SK-N-SH (cell line): ENCODE measurements around the gene ADAP1. TPM values are rescaled to one million over a fixed set of nuclear protein-coding genes. Genes with fewer than 3 reads are reported as not detected.

ENCODE experiments used
- CTCF ChIA-PET: fragments of 300-600, 350-600 bp; formaldehyde crosslinking; extraction: SDS; loops from one replicate; lab custom pipeline; 2021; lab: Yijun Ruan, JAX
- POLR2A ChIA-PET: fragments of 350-600 bp; sonication (Branson Sonifier 250); formaldehyde crosslinking; extraction: SDS; loops from one replicate; lab custom pipeline; 2020; ENCODE audit warnings: antibody characterized with exemption, inconsistent platforms; lab: Yijun Ruan, JAX
- DNase-seq: peaks from one replicate; pipeline ENCODE4 v3.0.0; 2012
- H2AFZ ChIP-seq: fragments of 200-600 bp; sonication (generic); 2 replicates; pipeline ENCODE4 v1.8.1; 2016; ENCODE audit warnings: antibody characterized with exemption, mild to moderate bottlenecking, low read depth
- H3F3A ChIP-seq: fragments of 200-600 bp; sonication (generic); replicated peaks from 2 replicates; pipeline ENCODE3; 2016; ENCODE audit warnings: antibody characterized with exemption, mild to moderate bottlenecking; ENCODE audit not compliant: insufficient read depth
- H3K27ac ChIP-seq, 2 experiments: fragments of 200-500 bp in 1 of 2; fragments of 200-600 bp in 1 of 2; sonication (Bioruptor generic) in 1 of 2; sonication (generic), shearing (Covaris generic) in 1 of 2; 2 replicates each; pipeline versions ENCODE4 v1.5.1 to v1.6.1; 2014 to 2016; ENCODE audit warnings: low read depth in 2 of 2, inconsistent platforms in 1 of 2, low read length in 1 of 2, mild to moderate bottlenecking in 1 of 2, mixed read lengths in 1 of 2
- H3K27me3 ChIP-seq: fragments of 200-600 bp; sonication (generic), shearing (Covaris generic); 2 replicates; pipeline ENCODE4 v1.6.1; 2016; ENCODE audit warnings: mixed run types; ENCODE audit not compliant: insufficient read depth
- H3K36me3 ChIP-seq, 2 experiments: fragments of 200-500 bp in 1 of 2; fragments of 200-600 bp in 1 of 2; sonication (Bioruptor generic) in 1 of 2; sonication (generic) in 1 of 2; replicated peaks in 1 of 2; 2 replicates each; pipeline versions ENCODE3 to v1.5.1; 2014 to 2016; ENCODE audit warnings: low read length in 1 of 2, mild to moderate bottlenecking in 1 of 2; ENCODE audit not compliant: insufficient read depth in 2 of 2, control insufficient read depth in 1 of 2
- H3K4me1 ChIP-seq, 2 experiments: fragments of 200-500 bp in 1 of 2; fragments of 200-600 bp in 1 of 2; sonication (Bioruptor generic) in 1 of 2; sonication (generic), shearing (Covaris generic) in 1 of 2; 2 replicates each; pipeline versions ENCODE4 v1.5.1 to v1.6.1; 2014 to 2016; ENCODE audit warnings: low read depth in 1 of 2, low read length in 1 of 2, mixed run types in 1 of 2; ENCODE audit not compliant: insufficient read depth in 2 of 2, control insufficient read depth in 1 of 2
- H3K4me2 ChIP-seq: fragments of 200-600 bp; sonication (generic), shearing (Covaris generic); 2 replicates; pipeline ENCODE4 v1.6.1; 2017; ENCODE audit warnings: mixed run types
- H3K4me3 ChIP-seq, 2 experiments: fragments of 200-500 bp in 1 of 2; fragments of 200-600 bp in 1 of 2; sonication (Bioruptor generic) in 1 of 2; sonication (generic), shearing (Covaris generic) in 1 of 2; 2 replicates each; pipeline versions ENCODE4 v1.5.1 to v1.8.1; 2014 to 2016; ENCODE audit warnings: low read depth in 2 of 2, inconsistent platforms in 1 of 2, low read length in 1 of 2, mild to moderate bottlenecking in 1 of 2, mixed read lengths in 1 of 2, moderate library complexity in 1 of 2
- H3K79me2 ChIP-seq: fragments of 200-600 bp; sonication (generic); 2 replicates; pipeline ENCODE4 v1.8.1; 2017; ENCODE audit warnings: mild to moderate bottlenecking; ENCODE audit not compliant: insufficient read depth
- H3K9ac ChIP-seq: fragments of 200-600 bp; sonication (generic); 2 replicates; pipeline ENCODE4 v1.6.1; 2017; ENCODE audit warnings: mixed run types
- H3K9me2 ChIP-seq: fragments of 200-600 bp; sonication (generic); 2 replicates; pipeline ENCODE4 v1.6.1; 2017; ENCODE audit warnings: mixed run types
- H3K9me3 ChIP-seq: fragments of 200-600 bp; sonication (generic); 2 replicates; pipeline ENCODE4 v1.6.1; 2017; ENCODE audit warnings: mixed run types, mild to moderate bottlenecking, moderate library complexity
- H4K20me1 ChIP-seq: fragments of 200-600 bp; sonication (generic); 2 replicates; pipeline ENCODE4 v1.6.1; 2017; ENCODE audit warnings: mild to moderate bottlenecking, mixed run types; ENCODE audit not compliant: insufficient read depth
- ELF1 ChIP-seq: IDR thresholded peaks from 2 replicates; pipeline ENCODE4 v1.4.0; 2012
- EP300 ChIP-seq, 2 experiments: IDR thresholded peaks; 2 replicates each; pipeline versions ENCODE4 v1.4.0 to v1.6.1; 2012; ENCODE audit warnings: borderline replicate concordance in 1 of 2, low read depth in 1 of 2, low read length in 1 of 2
- EZH2phosphoT487 ChIP-seq: fragments of 200-600 bp; sonication (generic); IDR thresholded peaks from 2 replicates; pipeline ENCODE4 v1.6.1; 2017; ENCODE audit warnings: low read depth, mixed run types, mild to moderate bottlenecking, antibody characterized with exemption, moderate library complexity, borderline replicate concordance
- FOSL2 ChIP-seq: IDR thresholded peaks from 2 replicates; pipeline ENCODE4 v1.4.0; 2012; ENCODE audit warnings: low read depth, mild to moderate bottlenecking, moderate library complexity, borderline replicate concordance
- MXI1 ChIP-seq: IDR thresholded peaks from 2 replicates; pipeline ENCODE4 v1.6.1; 2012; ENCODE audit warnings: mild to moderate bottlenecking, low read depth, low read length, improper control_type of control experiment
- NFIC ChIP-seq: IDR thresholded peaks from 2 replicates; pipeline ENCODE4 v1.4.0; 2012; ENCODE audit warnings: borderline replicate concordance
- PBX3 ChIP-seq: IDR thresholded peaks from 2 replicates; pipeline ENCODE4; 2012
- RAD21 ChIP-seq: IDR thresholded peaks from 2 replicates; pipeline ENCODE4 v1.6.1; 2012; ENCODE audit warnings: mild to moderate bottlenecking, low read length
- RCOR1 ChIP-seq: fragments of 150-350 bp; IDR thresholded peaks from 2 replicates; pipeline ENCODE4 v1.6.1; 2017; ENCODE audit warnings: antibody characterized with exemption, low read length
- RFX5 ChIP-seq: IDR thresholded peaks from 2 replicates; pipeline ENCODE4 v1.6.1; 2012; ENCODE audit warnings: mild to moderate bottlenecking, improper control_type of control experiment, low read length
- RXRA ChIP-seq: IDR thresholded peaks from 2 replicates; pipeline ENCODE4 v1.4.0; 2012; ENCODE audit warnings: low read depth, mild to moderate bottlenecking, borderline replicate concordance
- SIN3A ChIP-seq: IDR thresholded peaks from 2 replicates; pipeline ENCODE4 v1.6.1; 2012; ENCODE audit warnings: low read depth, mild to moderate bottlenecking, low read length, moderate library complexity, borderline replicate concordance
- SMC3 ChIP-seq: IDR thresholded peaks from 2 replicates; pipeline ENCODE4 v1.6.1; 2012; ENCODE audit warnings: low read depth, low read length, improper control_type of control experiment
- TAF1 ChIP-seq: IDR thresholded peaks from 2 replicates; pipeline ENCODE4 v1.6.1; 2012; ENCODE audit warnings: low read depth, mild to moderate bottlenecking, low read length, moderate library complexity, borderline replicate concordance
- TCF12 ChIP-seq: IDR thresholded peaks from 2 replicates; pipeline ENCODE4 v1.4.0; 2012
- TEAD4 ChIP-seq: IDR thresholded peaks from 2 replicates; pipeline ENCODE4 v1.4.0; 2012; ENCODE audit warnings: mild to moderate bottlenecking, borderline replicate concordance; ENCODE audit not compliant: insufficient read depth
- USF2 ChIP-seq: fragments of 150-350 bp; IDR thresholded peaks from 2 replicates; pipeline ENCODE4 v1.6.1; 2017; ENCODE audit warnings: antibody characterized with exemption, low read length, low read depth, borderline replicate concordance
- YY1 ChIP-seq: IDR thresholded peaks from 2 replicates; pipeline ENCODE4 v1.4.0; 2012; ENCODE audit warnings: low read depth, mild to moderate bottlenecking
- WGBS: methylation state at CpG from one replicate; pipeline ENCODE4 v1.1.6; 2017; ENCODE audit warnings: low lambda C conversion rate; 5-methylcytosine and 5-hydroxymethylcytosine counted together
- polyA plus RNA-seq, 3 experiments: library from polyadenylated mRNA; depleted of rRNA; stranded (reverse); fragments of >200 nt; gene quantifications; 2 replicates each; pipeline ENCODE4 v1.2.3, GENCODE V29; 2012
- TF ChIP-seq, protein P1 (sequence below): IDR thresholded peaks from 2 replicates; pipeline ENCODE4 v1.4.0; 2012; ENCODE audit warnings: low read depth, borderline replicate concordance
- TF ChIP-seq, protein P2 (sequence below): IDR thresholded peaks from 2 replicates; pipeline ENCODE4 v1.6.1; 2012; ENCODE audit warnings: mild to moderate bottlenecking, low read depth, low read length, moderate library complexity
- TF ChIP-seq, protein P3 (sequence below): fragments of 150-350 bp; IDR thresholded peaks from 2 replicates; pipeline ENCODE4 v1.6.1; 2016; ENCODE audit warnings: mild to moderate bottlenecking, low read depth, low read length

ADAP1 gene
- polyA plus RNA-seq, 1 of the 3 experiments (the other 2 are of a cell fraction): 3.2 TPM

GRCh38 chr7:995571-995970 lies 41.1 kb upstream of the ADAP1 start (continued):
- TF ChIP-seq USF2: no peak
- no peak for TF ChIP-seq RXRA
- TF ChIP-seq NFIC: no peak
- no peak for TF ChIP-seq RAD21
- no peak for TF ChIP-seq PBX3
- TF ChIP-seq, protein P1, sequence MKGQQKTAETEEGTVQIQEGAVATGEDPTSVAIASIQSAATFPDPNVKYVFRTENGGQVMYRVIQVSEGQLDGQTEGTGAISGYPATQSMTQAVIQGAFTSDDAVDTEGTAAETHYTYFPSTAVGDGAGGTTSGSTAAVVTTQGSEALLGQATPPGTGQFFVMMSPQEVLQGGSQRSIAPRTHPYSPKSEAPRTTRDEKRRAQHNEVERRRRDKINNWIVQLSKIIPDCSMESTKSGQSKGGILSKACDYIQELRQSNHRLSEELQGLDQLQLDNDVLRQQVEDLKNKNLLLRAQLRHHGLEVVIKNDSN: no peak
- TF ChIP-seq, protein P2, sequence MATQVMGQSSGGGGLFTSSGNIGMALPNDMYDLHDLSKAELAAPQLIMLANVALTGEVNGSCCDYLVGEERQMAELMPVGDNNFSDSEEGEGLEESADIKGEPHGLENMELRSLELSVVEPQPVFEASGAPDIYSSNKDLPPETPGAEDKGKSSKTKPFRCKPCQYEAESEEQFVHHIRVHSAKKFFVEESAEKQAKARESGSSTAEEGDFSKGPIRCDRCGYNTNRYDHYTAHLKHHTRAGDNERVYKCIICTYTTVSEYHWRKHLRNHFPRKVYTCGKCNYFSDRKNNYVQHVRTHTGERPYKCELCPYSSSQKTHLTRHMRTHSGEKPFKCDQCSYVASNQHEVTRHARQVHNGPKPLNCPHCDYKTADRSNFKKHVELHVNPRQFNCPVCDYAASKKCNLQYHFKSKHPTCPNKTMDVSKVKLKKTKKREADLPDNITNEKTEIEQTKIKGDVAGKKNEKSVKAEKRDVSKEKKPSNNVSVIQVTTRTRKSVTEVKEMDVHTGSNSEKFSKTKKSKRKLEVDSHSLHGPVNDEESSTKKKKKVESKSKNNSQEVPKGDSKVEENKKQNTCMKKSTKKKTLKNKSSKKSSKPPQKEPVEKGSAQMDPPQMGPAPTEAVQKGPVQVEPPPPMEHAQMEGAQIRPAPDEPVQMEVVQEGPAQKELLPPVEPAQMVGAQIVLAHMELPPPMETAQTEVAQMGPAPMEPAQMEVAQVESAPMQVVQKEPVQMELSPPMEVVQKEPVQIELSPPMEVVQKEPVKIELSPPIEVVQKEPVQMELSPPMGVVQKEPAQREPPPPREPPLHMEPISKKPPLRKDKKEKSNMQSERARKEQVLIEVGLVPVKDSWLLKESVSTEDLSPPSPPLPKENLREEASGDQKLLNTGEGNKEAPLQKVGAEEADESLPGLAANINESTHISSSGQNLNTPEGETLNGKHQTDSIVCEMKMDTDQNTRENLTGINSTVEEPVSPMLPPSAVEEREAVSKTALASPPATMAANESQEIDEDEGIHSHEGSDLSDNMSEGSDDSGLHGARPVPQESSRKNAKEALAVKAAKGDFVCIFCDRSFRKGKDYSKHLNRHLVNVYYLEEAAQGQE: no peak
- no peak for TF ChIP-seq EZH2phosphoT487

- POLR2A ChIA-PET: no interaction called here
- Histone ChIP-seq H3F3A (peaks cover 10% of the 10 kb centered on the region), H3K9me3 (no peaks in the 10 kb centered on the region), H4K20me1 (peaks cover 4% of the 10 kb centered on the region; the same call in 1 of the 2 replicates), H3K4me2 (no peak overlapping the region), H3K27ac (no peak overlapping the region), H3K79me2 (no peaks in the 10 kb centered on the region), H2AFZ (no peak overlapping the region), H3K27me3 (no peaks in the 10 kb centered on the region), H3K4me3 (no peak overlapping the region), H3K4me1 (peaks cover 3 to 7% of the 10 kb centered on the region in 2 experiments; a peak in 2 of 4 replicates), H3K9ac (no peak overlapping the region), H3K36me3 (peaks cover 4 to 37% of the 10 kb centered on the region in 2 experiments), H3K9me2 (no peaks in the 10 kb centered on the region)
- CTCF ChIA-PET: interaction anchor here (1.0 to 11.2 kb wide), 22 partner anchors 9 to 192 kb away, joined by 3 to 756 read pairs (median 50); partner anchors contain the start of genes COX19, CYP2W1, GPER1 and GPR146
- TF ChIP-seq TEAD4: no peak
- no peak for TF ChIP-seq RCOR1
- TF ChIP-seq PBX3: no peak
- no peak for TF ChIP-seq RFX5
- TF ChIP-seq, protein P3, sequence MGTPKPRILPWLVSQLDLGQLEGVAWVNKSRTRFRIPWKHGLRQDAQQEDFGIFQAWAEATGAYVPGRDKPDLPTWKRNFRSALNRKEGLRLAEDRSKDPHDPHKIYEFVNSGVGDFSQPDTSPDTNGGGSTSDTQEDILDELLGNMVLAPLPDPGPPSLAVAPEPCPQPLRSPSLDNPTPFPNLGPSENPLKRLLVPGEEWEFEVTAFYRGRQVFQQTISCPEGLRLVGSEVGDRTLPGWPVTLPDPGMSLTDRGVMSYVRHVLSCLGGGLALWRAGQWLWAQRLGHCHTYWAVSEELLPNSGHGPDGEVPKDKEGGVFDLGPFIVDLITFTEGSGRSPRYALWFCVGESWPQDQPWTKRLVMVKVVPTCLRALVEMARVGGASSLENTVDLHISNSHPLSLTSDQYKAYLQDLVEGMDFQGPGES: no peak
- no peak for TF ChIP-seq MXI1
- no peak for TF ChIP-seq SIN3A
- no peak for TF ChIP-seq FOSL2
- TF ChIP-seq TAF1: no peak
- TF ChIP-seq YY1: no peak
- TF ChIP-seq NFIC: no peak
- no peak for TF ChIP-seq ELF1
- no peak for TF ChIP-seq SMC3
- TF ChIP-seq RAD21: no peak
- no peak for TF ChIP-seq EZH2phosphoT487
- no peak for TF ChIP-seq EP300 (IDR thresholded peaks at IDR 0.05; ENCODE audit: borderline replicate concordance in 1 of 2, low read depth in 1 of 2, low read length in 1 of 2)
- no peak for TF ChIP-seq TCF12
- WGBS: 91% methylated on average over 27 of the region's 28 CpGs
- no peak for DNase-seq
Measured at GRCh38 chr7:994592-995308, 40.3 kb upstream of the ADAP1 start.
